Mesenchymal stem cell (in vitro differentiated cells and primary cell): ENCODE results near the gene OR6K6. TPM values are rescaled to one million over a fixed set of nuclear protein-coding genes. Genes with fewer than 3 reads are reported as not detected.

Experiments used
- small RNA-seq: library from polyadenylated mRNA; stranded (forward); fragments of <200 nt; extraction: miRNeasy Mini kit (QIAGEN cat#:217004); gene quantifications from one replicate; pipeline ENCODE3, GENCODE V24; 2013; ENCODE audit warnings: low read depth

Gene OR6K6

Small RNAs within 50 kb of the gene (small RNA-seq; reads per million reads assigned to genes)
- not detected for gene OR2AQ1P
